Panc1 (cell line): ENCODE data around the gene CLIC6.

Experiments
- SIN3A ChIP-seq: IDR thresholded peaks from 2 replicates; pipeline ENCODE4 v1.6.1; 2012; ENCODE audit warnings: low read depth, mild to moderate bottlenecking, low read length, moderate library complexity, borderline replicate concordance; ENCODE audit not compliant: insufficient read depth
- TF ChIP-seq, protein P1 (sequence below): fragments of 450-650 bp; IDR thresholded peaks from 2 replicates; pipeline ENCODE4 v1.5.1; 2017; ENCODE audit warnings: mild to moderate bottlenecking

DNA sequence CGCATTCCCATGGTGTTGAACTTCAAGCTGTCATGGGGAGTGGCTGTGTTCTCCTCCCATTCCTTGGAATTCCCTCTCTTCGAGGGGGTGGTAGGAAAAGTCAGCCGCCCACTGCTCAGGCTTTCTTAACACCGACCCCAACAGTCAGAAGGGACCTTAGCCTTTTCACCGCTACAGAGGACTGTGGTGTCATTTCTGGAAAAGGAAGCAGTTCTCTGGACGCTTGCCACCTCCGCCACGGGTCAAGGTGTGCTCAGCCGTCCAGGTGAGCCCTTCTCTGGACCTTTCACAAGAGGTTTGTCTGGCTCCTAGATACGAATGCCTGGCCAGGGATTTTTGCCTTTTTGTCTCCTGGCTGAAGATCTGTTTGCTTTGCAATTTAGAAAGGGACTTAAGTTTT, 31.8 kb downstream of the CLIC6 start:
- TF ChIP-seq, protein P1, sequence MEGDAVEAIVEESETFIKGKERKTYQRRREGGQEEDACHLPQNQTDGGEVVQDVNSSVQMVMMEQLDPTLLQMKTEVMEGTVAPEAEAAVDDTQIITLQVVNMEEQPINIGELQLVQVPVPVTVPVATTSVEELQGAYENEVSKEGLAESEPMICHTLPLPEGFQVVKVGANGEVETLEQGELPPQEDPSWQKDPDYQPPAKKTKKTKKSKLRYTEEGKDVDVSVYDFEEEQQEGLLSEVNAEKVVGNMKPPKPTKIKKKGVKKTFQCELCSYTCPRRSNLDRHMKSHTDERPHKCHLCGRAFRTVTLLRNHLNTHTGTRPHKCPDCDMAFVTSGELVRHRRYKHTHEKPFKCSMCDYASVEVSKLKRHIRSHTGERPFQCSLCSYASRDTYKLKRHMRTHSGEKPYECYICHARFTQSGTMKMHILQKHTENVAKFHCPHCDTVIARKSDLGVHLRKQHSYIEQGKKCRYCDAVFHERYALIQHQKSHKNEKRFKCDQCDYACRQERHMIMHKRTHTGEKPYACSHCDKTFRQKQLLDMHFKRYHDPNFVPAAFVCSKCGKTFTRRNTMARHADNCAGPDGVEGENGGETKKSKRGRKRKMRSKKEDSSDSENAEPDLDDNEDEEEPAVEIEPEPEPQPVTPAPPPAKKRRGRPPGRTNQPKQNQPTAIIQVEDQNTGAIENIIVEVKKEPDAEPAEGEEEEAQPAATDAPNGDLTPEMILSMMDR: no peak
- TF ChIP-seq SIN3A: no peak
